H1 (cell line): ENCODE measurements around the gene ACER3. TPM values are rescaled to one million over a fixed set of nuclear protein-coding genes. Genes with fewer than 3 reads are reported as not detected.

ENCODE experiments used
- CTCF ChIA-PET: fragments of 300-600 bp; sonication (Branson Sonifier 250); formaldehyde crosslinking; loops from one replicate; lab custom pipeline; 2021; ENCODE audit not compliant: partially characterized antibody; lab: Charles Lee
- POLR2A ChIA-PET: fragments of 300-600 bp; sonication (Branson Sonifier 250); formaldehyde crosslinking; loops from one replicate; lab custom pipeline; 2021; ENCODE audit warnings: inconsistent platforms; ENCODE audit not compliant: partially characterized antibody; lab: Charles Lee
- DNase-seq, 2 experiments: peaks; one replicate each; pipeline versions ENCODE4 v3.0.0 to v3.0.0-alpha.2; 2010 to 2022; ENCODE audit warnings: low spot score in 2 of 2, low read depth in 1 of 2, mixed read lengths in 1 of 2
- FAIRE-seq: peaks from 2 replicates; lab custom pipeline; 2011; peaks lifted over from hg19 to GRCh38; lab: Jason Lieb, UNC
- H2AFZ ChIP-seq: 2 replicates; pipeline ENCODE4 v1.8.1; 2012; ENCODE audit warnings: low read length, inconsistent platforms
- H2AK5ac ChIP-seq: 2 replicates; pipeline ENCODE4 v1.6.1; 2013; ENCODE audit warnings: low read depth, low read length
- H2BK120ac ChIP-seq: replicated peaks from 2 replicates; pipeline ENCODE3; 2013; ENCODE audit warnings: low read depth, low read length, inconsistent platforms
- H2BK12ac ChIP-seq: 2 replicates; pipeline ENCODE4 v1.6.1; 2013; ENCODE audit warnings: low read depth, low read length
- H2BK15ac ChIP-seq: 2 replicates; pipeline ENCODE4 v1.6.1; 2013; ENCODE audit warnings: low read length
- H2BK20ac ChIP-seq: 2 replicates; pipeline ENCODE4 v1.6.1; 2013; ENCODE audit warnings: low read length
- H2BK5ac ChIP-seq: 2 replicates; pipeline ENCODE4 v1.6.1; 2013; ENCODE audit warnings: low read depth, low read length
- H3K14ac ChIP-seq: 2 replicates; pipeline ENCODE4 v1.6.1; 2013; ENCODE audit warnings: inconsistent platforms; ENCODE audit not compliant: insufficient read length
- H3K18ac ChIP-seq: 2 replicates; pipeline ENCODE4 v1.6.1; 2013; ENCODE audit warnings: low read length; ENCODE audit errors: extremely low read depth
- H3K23ac ChIP-seq: 2 replicates; pipeline ENCODE4 v1.6.1; 2013; ENCODE audit warnings: inconsistent platforms; ENCODE audit not compliant: insufficient read length
- H3K23me2 ChIP-seq: 2 replicates; pipeline ENCODE4 v1.6.1; 2013; ENCODE audit warnings: low read depth, low read length
- H3K27ac ChIP-seq: 2 replicates; pipeline ENCODE4 v1.6.1; 2011; ENCODE audit warnings: low read depth, low read length, inconsistent platforms
- H3K27me3 ChIP-seq, 4 experiments: replicated peaks in 1 of 4; 1 replicate in 1 of 4; 2 replicates in 3 of 4; pipeline versions ENCODE4 v1.6.1 to v1.8.1; 2011 to 2013; ENCODE audit warnings: low read length in 3 of 4, mild to moderate bottlenecking in 3 of 4, inconsistent platforms in 2 of 4, mixed read lengths in 2 of 4, moderate library complexity in 1 of 4; ENCODE audit not compliant: control insufficient read depth in 3 of 4, insufficient read depth in 3 of 4; ENCODE audit errors: extremely low read depth in 1 of 4
- H3K36me3 ChIP-seq, 4 experiments: 2 replicates each; pipeline versions ENCODE4 v1.6.1 to v1.8.1; 2011 to 2013; ENCODE audit warnings: mild to moderate bottlenecking in 4 of 4, low read length in 3 of 4, moderate library complexity in 2 of 4, control low read depth in 1 of 4, inconsistent platforms in 1 of 4; ENCODE audit not compliant: insufficient read depth in 4 of 4, control insufficient read depth in 2 of 4
- H3K4ac ChIP-seq: replicated peaks from 2 replicates; pipeline ENCODE3; 2013; ENCODE audit warnings: low read length, low read depth, mixed read lengths, inconsistent platforms; ENCODE audit not compliant: insufficient read length
- H3K4me1 ChIP-seq, 4 experiments: replicated peaks in 1 of 4; 1 replicate in 1 of 4; 2 replicates in 3 of 4; pipeline versions ENCODE4 v1.6.1 to v1.8.1; 2011 to 2013; ENCODE audit warnings: low read length in 3 of 4, inconsistent platforms in 2 of 4, mixed read lengths in 1 of 4; ENCODE audit not compliant: insufficient read depth in 4 of 4, control insufficient read depth in 3 of 4
- H3K4me2 ChIP-seq, 2 experiments: 2 replicates each; pipeline versions ENCODE4 v1.6.1 to v1.8.1; 2011 to 2013; ENCODE audit warnings: low read depth in 2 of 2, low read length in 2 of 2, control low read depth in 1 of 2, inconsistent platforms in 1 of 2, mild to moderate bottlenecking in 1 of 2; ENCODE audit not compliant: insufficient read depth in 1 of 2
- H3K4me3 ChIP-seq, 4 experiments: fragments of 200-600, 300-600 bp in 1 of 4; sonication (generic), shearing (Covaris generic), sonication (Bioruptor Twin) in 1 of 4; 2 replicates each; pipeline versions ENCODE4 v1.5.1 to v1.8.1; 2011 to 2016; ENCODE audit warnings: low read length in 4 of 4, low read depth in 3 of 4, control low read depth in 2 of 4, inconsistent platforms in 2 of 4, mild to moderate bottlenecking in 2 of 4, mixed read lengths in 1 of 4, moderate library complexity in 1 of 4; ENCODE audit not compliant: insufficient read depth in 2 of 4; ENCODE audit errors: extremely low read depth in 1 of 4
- H3K56ac ChIP-seq: replicated peaks from 2 replicates; pipeline ENCODE3; 2013; ENCODE audit warnings: low read depth, mild to moderate bottlenecking, mixed read lengths, low read length, inconsistent platforms; ENCODE audit not compliant: insufficient read length
- H3K79me1 ChIP-seq: 2 replicates; pipeline ENCODE4 v1.6.1; 2013; ENCODE audit warnings: low read depth, low read length, control low read depth
- H3K79me2 ChIP-seq, 2 experiments: 2 replicates each; pipeline versions ENCODE4 v1.6.1 to v1.8.1; 2012 to 2013; ENCODE audit warnings: low read length in 2 of 2, mild to moderate bottlenecking in 2 of 2, inconsistent platforms in 1 of 2; ENCODE audit not compliant: insufficient read depth in 2 of 2, control insufficient read depth in 1 of 2
- H3K9ac ChIP-seq, 4 experiments: replicated peaks in 1 of 4; 1 replicate in 1 of 4; 2 replicates in 3 of 4; pipeline versions ENCODE4 v1.6.1 to v1.8.1; 2011 to 2013; ENCODE audit warnings: low read depth in 3 of 4, low read length in 3 of 4, control low read depth in 2 of 4, mild to moderate bottlenecking in 2 of 4, moderate library complexity in 2 of 4, inconsistent platforms in 1 of 4; ENCODE audit errors: extremely low read depth in 1 of 4
- H3K9me3 ChIP-seq, 2 experiments: 2 replicates each; pipeline versions ENCODE4 v1.6.1 to v1.8.1; 2012 to 2013; ENCODE audit warnings: mild to moderate bottlenecking in 2 of 2, moderate library complexity in 2 of 2, control low read depth in 1 of 2, inconsistent platforms in 1 of 2, low read depth in 1 of 2, low read length in 1 of 2, mixed read lengths in 1 of 2; ENCODE audit not compliant: insufficient read depth in 2 of 2
- H4K20me1 ChIP-seq, 2 experiments: replicated peaks in 1 of 2; 2 replicates each; pipeline versions ENCODE3 to v1.8.1; 2011 to 2013; ENCODE audit warnings: inconsistent platforms in 2 of 2, low read length in 2 of 2, mild to moderate bottlenecking in 1 of 2; ENCODE audit not compliant: insufficient read depth in 2 of 2, control insufficient read depth in 1 of 2
- H4K5ac ChIP-seq: 2 replicates; pipeline ENCODE4 v1.6.1; 2013; ENCODE audit warnings: low read length, low read depth, mixed read lengths, inconsistent platforms; ENCODE audit not compliant: insufficient read length
- H4K8ac ChIP-seq: 2 replicates; pipeline ENCODE4 v1.8.0; 2013; ENCODE audit warnings: mild to moderate bottlenecking, moderate library complexity, low read length, inconsistent platforms; ENCODE audit not compliant: insufficient read depth; ENCODE audit errors: extremely low read depth
- H4K91ac ChIP-seq: replicated peaks from 2 replicates; pipeline ENCODE3; 2013; ENCODE audit warnings: low read length, mixed read lengths, inconsistent platforms; ENCODE audit not compliant: insufficient read length
- BCL11A ChIP-seq, 2 experiments: IDR thresholded peaks; one replicate each; pipeline ENCODE4 v1.6.1; 2011; ENCODE audit warnings: low read depth in 2 of 2, low read length in 2 of 2, mild to moderate bottlenecking in 2 of 2
- CHD1 ChIP-seq: IDR thresholded peaks from 2 replicates; pipeline ENCODE4 v1.6.1; 2012; ENCODE audit warnings: low read depth, low read length, improper control_type of control experiment
- EGR1 ChIP-seq: IDR thresholded peaks from 2 replicates; pipeline ENCODE4 v1.6.1; 2011; ENCODE audit warnings: low read depth, low read length, borderline replicate concordance
- EZH2 ChIP-seq: fragments of 200-600 bp; sonication (generic); IDR thresholded peaks from 2 replicates; pipeline ENCODE4 v1.7.1; 2012; ENCODE audit warnings: low read depth, mild to moderate bottlenecking, moderate library complexity, low read length, inconsistent platforms; ENCODE audit not compliant: severe bottlenecking
- GTF2F1 ChIP-seq: IDR thresholded peaks from 2 replicates; pipeline ENCODE4 v1.6.1; 2012; ENCODE audit warnings: low read depth, low read length, improper control_type of control experiment, borderline replicate concordance
- JUN ChIP-seq: IDR thresholded peaks from 2 replicates; pipeline ENCODE4 v1.6.1; 2011; ENCODE audit warnings: low read depth, mild to moderate bottlenecking, improper control_type of control experiment, low read length
- MAX ChIP-seq: IDR thresholded peaks from 2 replicates; pipeline ENCODE4 v1.6.1; 2012; ENCODE audit warnings: inconsistent platforms
- NRF1 ChIP-seq: IDR thresholded peaks from 2 replicates; pipeline ENCODE4 v1.6.1; 2011; ENCODE audit warnings: mild to moderate bottlenecking, low read depth, low read length, improper control_type of control experiment
- RBBP5 ChIP-seq: IDR thresholded peaks from 2 replicates; pipeline ENCODE4 v1.7.1; 2012; ENCODE audit warnings: low read depth, mild to moderate bottlenecking, inconsistent platforms, low read length, moderate library complexity, borderline replicate concordance
- SIRT6 ChIP-seq: IDR thresholded peaks from one replicate; pipeline ENCODE4 v1.7.1; 2012; ENCODE audit warnings: low read length, inconsistent platforms
- SIX5 ChIP-seq: IDR thresholded peaks from 2 replicates; pipeline ENCODE4 v1.6.1; 2011; ENCODE audit warnings: mild to moderate bottlenecking, low read depth, low read length
- SP2 ChIP-seq: IDR thresholded peaks from 2 replicates; pipeline ENCODE4 v1.6.1; 2012; ENCODE audit warnings: mild to moderate bottlenecking, low read length, inconsistent platforms
- SUZ12 ChIP-seq: fragments of 200-600 bp; sonication (generic); IDR thresholded peaks from 2 replicates; pipeline ENCODE4 v1.6.1; 2012; ENCODE audit warnings: mild to moderate bottlenecking, inconsistent platforms, low read length, moderate library complexity, mixed read lengths
- USF2 ChIP-seq: IDR thresholded peaks from 2 replicates; pipeline ENCODE4 v1.6.1; 2011; ENCODE audit warnings: low read length, improper control_type of control experiment
- WGBS, 2 experiments: shearing (Covaris generic) in 1 of 2; methylation state at CpG; one replicate each; pipeline versions ENCODE4 v1.1.6 to v1.1.7; 2013 to 2015; ENCODE audit warnings: low lambda C conversion rate in 2 of 2, mixed read lengths in 2 of 2, inconsistent platforms in 1 of 2, low coverage in 1 of 2, missing lambda C conversion rate in 1 of 2; ENCODE audit not compliant: insufficient replicate concordance in 2 of 2, insufficient coverage in 1 of 2, insufficient read length in 1 of 2; ENCODE audit errors: extremely low coverage in 1 of 2, missing lambda C conversion rate in 1 of 2; 5-methylcytosine and 5-hydroxymethylcytosine counted together
- polyA plus RNA-seq, 7 experiments: library from polyadenylated mRNA; depleted of rRNA in 3 of 7; stranded (reverse) in 5 of 7; unstranded in 2 of 7; fragments of >200 nt in 5 of 7; fragments of 200-250 nt in 2 of 7; gene quantifications; 1 replicate in 5 of 7; 2 replicates in 1 of 7; 4 replicates in 1 of 7; pipeline versions ENCODE4 v1.2.1 to v1.2.3, GENCODE V29; 2011 to 2013; ENCODE audit warnings: missing spikeins in 2 of 7, mixed read lengths in 2 of 7
- total RNA-seq: library from RNA; stranded (reverse); fragmentation: NEBNext Ultra II Directional; extraction: Animal tissue kit (Norgen Biotek cat#: 25700); gene quantifications from 2 replicates; pipeline ENCODE4 v1.2.1, GENCODE V29; 2021

ACER3 gene
- total and polyA plus RNA-seq, 2 of the 8 experiments (the other 6 are each of a cell fraction or from before 2014, with no cell fraction given), result 5.7 to 16.2 TPM

GRCh38 chr11:76891793-76892192 is 31.1 kb downstream of the ACER3 start:
- FAIRE-seq, result peak; percentile 13
- no peak overlapping the region for H3K14ac ChIP-seq
- no peak overlapping the region for H2BK15ac ChIP-seq
- no peak for DNase-seq
- H3K23me2 ChIP-seq, result no peaks in the 10 kb centered on the region
- 89% methylated on average over 2 of the region's 2 CpGs; no CpG with 5 or more reads in 1 of the 2 experiments for WGBS, 2 experiments
- no peak overlapping the region for H3K4me3 ChIP-seq
- H2AK5ac ChIP-seq, result no peak overlapping the region
- no peak overlapping the region for H3K18ac ChIP-seq
- H3K79me1 ChIP-seq, result no peaks in the 10 kb centered on the region; the same call in 1 of the 2 replicates
- POLR2A ChIA-PET, result interaction anchor here (1.4 kb wide), 1 partner anchor 31 kb away, joined by 5 read pairs; the partner anchor contains the start of gene ACER3
- no peak overlapping the region for H4K5ac ChIP-seq
- H3K4ac ChIP-seq, result no peak overlapping the region
- no peak overlapping the region for H2BK12ac ChIP-seq
- no peak overlapping the region for H2BK120ac ChIP-seq
- H3K36me3 ChIP-seq, result no peaks in the 10 kb centered on the region
- H2AFZ ChIP-seq, result no peak overlapping the region
- H3K23ac ChIP-seq, result no peak overlapping the region
- H2BK20ac ChIP-seq, result no peak overlapping the region
- H4K20me1 ChIP-seq, result no peaks in the 10 kb centered on the region
- no peak overlapping the region for H4K8ac ChIP-seq
- no peaks in the 10 kb centered on the region for H3K9me3 ChIP-seq
- CTCF ChIA-PET, result interaction anchor here (0.9 to 1.4 kb wide), 2 partner anchors 28 to 50 kb away, joined by 3 read pairs; no protein-coding TSS in a partner anchor
- no peak overlapping the region for H3K56ac ChIP-seq
- no peaks in the 10 kb centered on the region for H3K27me3 ChIP-seq
- no peak overlapping the region for H2BK5ac ChIP-seq
- H3K9ac ChIP-seq, result no peak overlapping the region
- H3K79me2 ChIP-seq, result peaks cover 0 to 2% of the 10 kb centered on the region in 2 experiments; a peak in 1 of 4 replicates
- no peaks in the 10 kb centered on the region for H3K4me1 ChIP-seq
- no peak overlapping the region for H4K91ac ChIP-seq
- H3K4me2 ChIP-seq, result no peak overlapping the region
- H3K27ac ChIP-seq, result no peak overlapping the region
- TF ChIP-seq BCL11A (IDR thresholded peaks at IDR 0.05; ENCODE audit: low read depth in 2 of 2, low read length in 2 of 2), result no peak
- TF ChIP-seq CHD1, result no peak
- no peak for TF ChIP-seq JUN
- TF ChIP-seq SIX5, result no peak
- TF ChIP-seq SIRT6, result no peak
- TF ChIP-seq SUZ12, result no peak
- no peak for TF ChIP-seq USF2
- no peak for TF ChIP-seq SP2
- TF ChIP-seq EZH2, result no peak
- no peak for TF ChIP-seq MAX
- no peak for TF ChIP-seq EGR1
- no peak for TF ChIP-seq NRF1
- TF ChIP-seq GTF2F1, result no peak
- no peak for TF ChIP-seq RBBP5
